ENCODE data around the gene VPS13A.

DNA sequence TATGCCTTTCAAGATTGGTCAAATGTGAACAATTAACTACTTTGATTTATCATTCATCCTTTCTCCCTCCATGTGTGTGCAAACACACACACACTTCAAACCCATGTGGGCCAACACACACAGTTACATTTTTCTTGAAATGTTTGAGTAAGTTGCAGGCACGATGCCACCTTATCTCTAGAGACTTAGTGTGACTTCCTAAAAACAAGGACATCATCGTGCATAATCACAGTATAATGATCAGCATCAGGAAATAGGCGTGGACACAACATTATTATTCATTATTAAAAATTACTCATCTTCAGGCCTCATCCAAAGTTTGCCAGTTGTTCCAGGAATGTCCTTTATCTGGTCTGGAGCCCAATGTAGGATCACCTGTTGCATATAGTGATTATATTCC, 261.3 kb downstream of the VPS13A start:
- no peak for TF ChIP-seq POLR2A (IDR thresholded peaks at IDR 0.05)
- TF ChIP-seq, protein P1, sequence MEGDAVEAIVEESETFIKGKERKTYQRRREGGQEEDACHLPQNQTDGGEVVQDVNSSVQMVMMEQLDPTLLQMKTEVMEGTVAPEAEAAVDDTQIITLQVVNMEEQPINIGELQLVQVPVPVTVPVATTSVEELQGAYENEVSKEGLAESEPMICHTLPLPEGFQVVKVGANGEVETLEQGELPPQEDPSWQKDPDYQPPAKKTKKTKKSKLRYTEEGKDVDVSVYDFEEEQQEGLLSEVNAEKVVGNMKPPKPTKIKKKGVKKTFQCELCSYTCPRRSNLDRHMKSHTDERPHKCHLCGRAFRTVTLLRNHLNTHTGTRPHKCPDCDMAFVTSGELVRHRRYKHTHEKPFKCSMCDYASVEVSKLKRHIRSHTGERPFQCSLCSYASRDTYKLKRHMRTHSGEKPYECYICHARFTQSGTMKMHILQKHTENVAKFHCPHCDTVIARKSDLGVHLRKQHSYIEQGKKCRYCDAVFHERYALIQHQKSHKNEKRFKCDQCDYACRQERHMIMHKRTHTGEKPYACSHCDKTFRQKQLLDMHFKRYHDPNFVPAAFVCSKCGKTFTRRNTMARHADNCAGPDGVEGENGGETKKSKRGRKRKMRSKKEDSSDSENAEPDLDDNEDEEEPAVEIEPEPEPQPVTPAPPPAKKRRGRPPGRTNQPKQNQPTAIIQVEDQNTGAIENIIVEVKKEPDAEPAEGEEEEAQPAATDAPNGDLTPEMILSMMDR (IDR thresholded peaks at IDR 0.05), result no peak

Measured in uterus (tissue), 2 donors.